ENCODE data around the gene NCOR1.
"Not testable (repeated sequence)": the region's sequence is repeated elsewhere in the genome, so short reads cannot be mapped to it uniquely, and the experiment has no call there.

NCOR1 gene

GRCh38 chr17:16215002-16215272, 397 bp downstream of the NCOR1 start:
- no peak for DNase-seq (ENCODE audit: low read depth)

- DNase-seq (ENCODE audit: low read depth) = no peak
Measured at GRCh38 chr17:16214190-16215001, 938 bp downstream of the NCOR1 start.

- DNase-seq (ENCODE audit: low read depth) = no peak
Measured at GRCh38 chr17:16212793-16213192, 2.5 kb downstream of the NCOR1 start.

DNA sequence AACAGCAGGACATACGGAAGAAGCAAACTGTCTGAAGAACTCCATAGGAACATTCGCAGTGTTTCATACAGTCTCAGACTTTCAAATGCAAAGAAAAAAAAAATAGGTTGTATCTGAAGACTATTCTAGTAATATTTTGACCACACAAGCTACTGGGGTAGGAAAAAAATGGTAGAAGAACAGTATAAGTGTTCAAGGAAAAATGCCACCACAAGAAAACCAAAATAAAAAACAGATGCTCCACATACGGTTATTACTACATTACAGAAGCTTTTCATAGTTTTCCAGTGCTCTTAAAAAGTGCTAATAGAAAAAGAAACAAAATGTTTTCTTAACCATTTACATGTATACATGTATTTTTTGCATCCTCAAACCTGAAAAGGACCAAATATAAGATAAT, 3.7 kb downstream of the NCOR1 start:
- no peak for DNase-seq (ENCODE audit: low read depth)

GRCh38 chr17:16204763-16205162, 10.6 kb downstream of the NCOR1 start:
- not testable (repeated sequence) for DNase-seq (ENCODE audit: low read depth)

GRCh38 chr17:16202554-16203500, 12.5 kb downstream of the NCOR1 start:
- DNase-seq (ENCODE audit: low read depth) = not testable (repeated sequence)

- DNase-seq (ENCODE audit: low read depth) = not testable (repeated sequence)
Measured at GRCh38 chr17:16201693-16202131, 13.6 kb downstream of the NCOR1 start.

DNA sequence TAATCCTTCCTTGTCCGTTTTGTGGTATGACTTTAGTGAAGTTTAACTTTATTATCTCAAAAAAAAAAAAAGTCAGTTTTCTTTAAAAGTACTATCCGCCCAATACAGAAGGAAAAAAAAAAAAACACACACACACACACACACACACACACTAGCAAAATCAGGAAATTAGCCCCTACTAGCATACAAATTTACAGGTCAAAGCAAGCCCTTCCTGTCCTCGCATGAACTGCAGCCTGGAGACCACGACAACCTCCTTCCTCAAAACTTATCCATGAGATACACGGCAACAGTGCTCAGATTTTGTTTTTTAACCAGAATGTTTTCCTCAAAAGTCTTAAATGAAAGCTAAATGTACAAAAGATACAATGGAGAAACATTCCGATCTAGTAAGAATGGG, 16.2 kb downstream of the NCOR1 start:
- no peak for DNase-seq (ENCODE audit: low read depth)

DNA sequence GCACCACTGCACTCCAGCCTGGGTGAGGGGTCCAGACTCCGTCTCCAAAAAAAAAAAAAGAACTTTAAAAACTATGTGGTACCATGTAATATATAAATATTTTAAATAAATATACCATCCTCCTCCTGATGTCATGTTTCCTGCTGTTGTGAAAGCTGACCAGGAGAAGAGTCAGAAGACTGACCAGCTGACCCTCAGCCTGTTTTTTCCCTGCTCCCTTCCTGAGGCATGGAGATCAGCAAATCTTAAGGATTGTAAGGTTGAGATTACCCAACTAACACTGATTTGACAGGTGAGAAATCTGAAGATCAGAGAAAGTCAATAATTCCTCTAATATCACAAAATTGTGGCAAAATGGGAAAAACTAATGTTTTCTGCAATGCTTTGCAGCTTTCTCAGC, 18.1 kb downstream of the NCOR1 start:
- DNase-seq (ENCODE audit: low read depth) = no peak

DNA sequence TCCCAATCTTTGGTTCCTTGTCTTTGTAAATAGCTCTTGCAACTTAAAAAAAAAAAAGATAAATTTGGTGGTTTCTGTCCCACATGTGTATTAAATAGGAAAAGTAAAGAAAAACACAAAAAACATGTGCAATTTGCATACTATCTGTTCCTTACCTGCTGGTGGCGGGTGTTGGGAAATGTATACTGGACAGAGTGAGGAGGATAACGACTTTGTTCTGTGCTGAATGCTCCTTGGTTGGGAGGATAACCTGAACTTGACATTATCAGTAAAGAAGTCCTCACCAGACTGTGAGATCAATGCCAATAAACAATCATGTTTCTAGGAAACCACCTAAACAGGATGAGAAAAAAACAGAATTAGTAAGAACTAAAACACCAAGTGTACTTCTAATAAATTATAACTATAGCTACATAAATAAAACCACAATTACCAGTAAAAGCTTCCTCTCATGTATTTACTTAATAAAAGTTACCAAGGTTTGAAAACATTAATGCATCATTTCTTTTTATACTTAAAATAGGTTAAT, 21.0 kb downstream of the NCOR1 start:
- not testable (repeated sequence) for DNase-seq (ENCODE audit: low read depth)

DNA sequence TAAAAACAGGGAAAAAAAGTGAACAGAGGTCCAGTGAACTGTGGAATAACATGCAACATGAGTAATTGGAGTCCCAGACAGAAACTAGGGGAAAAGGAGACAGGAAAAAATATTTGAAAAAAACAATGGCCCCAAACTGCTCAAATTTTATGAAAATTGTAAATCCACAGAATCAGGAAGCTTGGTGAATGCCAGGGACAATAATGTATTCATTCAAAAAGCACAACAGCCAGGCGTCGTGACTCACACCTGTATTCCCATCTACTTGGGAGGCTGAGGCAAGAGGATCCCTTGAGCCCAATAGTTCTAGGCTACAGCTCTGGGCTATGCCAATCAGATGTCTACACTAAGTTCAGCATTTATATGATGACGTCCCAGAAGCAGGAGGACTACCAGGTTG, 23.7 kb downstream of the NCOR1 start:
- DNase-seq (ENCODE audit: low read depth) = no peak

- DNase-seq (ENCODE audit: low read depth) = no peak
Measured at GRCh38 chr17:16190703-16191360, 24.5 kb downstream of the NCOR1 start.

DNA sequence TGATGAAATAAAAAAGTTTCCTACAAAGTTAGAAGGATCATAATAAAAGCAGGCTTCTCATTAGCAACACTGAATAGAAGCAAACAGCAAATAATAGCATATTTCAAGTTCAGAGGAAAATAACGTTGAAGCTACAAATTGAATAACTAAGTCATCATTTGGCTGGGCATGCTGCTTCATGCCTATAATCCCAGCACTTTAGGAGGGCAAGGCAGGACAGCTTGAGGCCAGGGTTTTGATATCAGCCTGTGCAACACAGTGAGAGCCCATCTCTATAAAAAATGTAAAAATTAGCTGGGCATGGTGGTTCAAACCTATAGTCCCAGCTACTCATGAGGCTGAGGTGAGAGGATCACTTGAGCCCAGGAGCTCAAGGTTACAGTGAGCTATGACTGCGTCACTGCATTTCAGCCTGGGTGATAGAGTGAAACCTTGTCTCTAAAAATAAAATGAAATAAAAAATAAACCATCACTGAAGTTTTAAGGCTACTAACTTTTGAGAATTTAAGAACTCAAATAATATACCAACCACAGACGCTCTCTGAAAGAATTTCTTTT, 25.5 kb downstream of the NCOR1 start:
- DNase-seq (ENCODE audit: low read depth) = no peak

DNA sequence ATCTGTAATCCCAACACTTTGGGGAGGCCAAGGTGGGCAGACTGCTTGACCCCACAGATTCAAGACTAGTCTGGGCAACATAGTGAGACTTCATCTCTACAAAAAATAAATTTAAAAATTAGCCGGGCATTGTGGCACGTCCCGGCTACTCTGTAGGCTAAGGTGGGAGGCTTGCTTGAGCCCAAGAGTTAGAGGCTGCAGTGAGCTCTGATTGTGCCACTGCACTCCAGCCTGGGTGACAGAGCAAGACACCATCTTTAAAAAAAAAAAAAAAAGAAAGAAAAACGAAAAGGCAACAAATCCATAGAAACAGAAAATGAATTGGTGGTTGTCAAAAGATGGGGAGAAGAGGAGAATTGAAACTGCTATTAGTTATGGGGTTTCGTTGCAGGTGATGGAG, 27.7 kb downstream of the NCOR1 start:
- no peak for DNase-seq (ENCODE audit: low read depth)

GRCh38 chr17:16181581-16181980, 33.8 kb downstream of the NCOR1 start:
- no peak for DNase-seq (ENCODE audit: low read depth)

DNA sequence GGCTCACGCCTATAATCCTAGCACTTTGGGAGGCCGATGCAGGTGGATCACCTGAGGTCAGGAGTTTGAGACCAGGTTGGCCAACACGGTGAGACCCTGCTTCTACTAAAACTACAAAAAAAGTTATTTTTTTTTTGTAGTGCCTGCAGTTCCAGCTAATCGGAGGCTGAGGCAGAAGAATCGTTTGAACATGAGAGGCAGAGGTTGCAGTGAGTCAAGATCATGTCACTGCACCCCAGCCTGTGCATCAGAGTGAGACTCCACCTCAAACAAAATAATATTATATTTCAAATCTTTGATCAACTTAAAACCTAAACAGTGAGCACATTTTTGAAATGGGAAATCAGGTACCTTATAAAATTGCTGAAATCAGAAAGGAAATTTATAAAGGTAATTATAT, 36.5 kb downstream of the NCOR1 start:
- no peak for DNase-seq (ENCODE audit: low read depth)

- no peak for DNase-seq (ENCODE audit: low read depth)
Measured at GRCh38 chr17:16171613-16172012, 43.7 kb downstream of the NCOR1 start.

GRCh38 chr17:16166766-16167165, 48.6 kb downstream of the NCOR1 start:
- DNase-seq (ENCODE audit: low read depth) = not testable (repeated sequence)

DNA sequence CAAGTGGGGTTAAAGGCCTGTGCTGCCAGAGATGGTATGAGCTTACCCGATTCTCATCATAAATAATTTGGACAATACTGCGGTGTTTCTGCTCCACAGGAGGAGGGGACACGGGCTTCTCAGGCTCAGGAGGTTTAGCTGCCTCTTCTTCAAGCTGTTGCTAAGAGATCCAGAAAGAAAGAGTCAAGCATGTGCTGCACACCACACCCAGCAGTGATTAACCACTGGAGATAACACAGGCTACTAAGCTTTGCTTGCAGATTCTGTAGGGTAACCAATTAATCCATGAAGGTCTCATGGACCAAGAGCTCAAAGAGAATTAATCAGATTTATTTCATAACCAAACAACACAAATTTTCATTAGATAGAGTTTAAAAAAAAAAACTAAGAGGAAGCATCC, 56.6 kb downstream of the NCOR1 start:
- DNase-seq (ENCODE audit: low read depth) = no peak

DNA sequence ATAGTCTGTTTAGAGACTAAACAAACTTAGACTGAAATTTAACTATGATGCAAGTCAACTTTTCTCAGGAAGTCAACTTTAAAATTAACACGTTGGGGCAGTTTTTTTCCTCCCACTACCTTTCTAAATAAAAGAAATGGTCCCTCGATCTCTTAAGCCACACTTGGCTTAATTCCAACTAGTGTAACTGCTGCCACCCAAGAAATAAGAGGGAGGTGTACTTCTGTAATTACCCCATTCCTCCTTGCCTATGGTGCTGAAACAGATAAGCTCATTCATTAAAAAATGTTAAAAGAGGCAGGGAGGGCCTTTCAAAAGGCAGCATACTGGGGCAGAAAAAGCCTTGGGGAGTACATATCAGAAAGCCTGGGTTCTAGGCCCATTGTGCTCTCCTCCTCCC, 59.8 kb downstream of the NCOR1 start:
- no peak for DNase-seq (ENCODE audit: low read depth)

DNA sequence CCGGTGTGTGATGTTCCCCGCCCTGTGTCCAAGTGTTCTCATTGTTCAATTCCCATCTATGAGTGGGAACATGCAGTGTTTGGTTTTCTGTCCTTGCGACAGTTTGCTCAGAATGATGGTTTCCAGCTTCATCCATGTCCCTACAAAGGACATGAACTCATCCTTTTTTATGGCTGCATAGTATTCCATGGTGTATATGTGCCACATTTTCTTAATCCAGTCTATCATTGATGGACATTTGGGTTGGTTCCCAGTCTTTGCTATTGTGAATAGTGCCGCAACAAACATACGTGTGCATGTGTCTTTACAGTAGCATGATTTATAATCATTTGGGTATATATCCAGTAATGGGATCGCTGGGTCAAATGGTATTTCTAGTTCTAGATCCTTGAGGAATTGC, 63.0 kb downstream of the NCOR1 start:
- not testable (repeated sequence) for DNase-seq (ENCODE audit: low read depth)

DNA sequence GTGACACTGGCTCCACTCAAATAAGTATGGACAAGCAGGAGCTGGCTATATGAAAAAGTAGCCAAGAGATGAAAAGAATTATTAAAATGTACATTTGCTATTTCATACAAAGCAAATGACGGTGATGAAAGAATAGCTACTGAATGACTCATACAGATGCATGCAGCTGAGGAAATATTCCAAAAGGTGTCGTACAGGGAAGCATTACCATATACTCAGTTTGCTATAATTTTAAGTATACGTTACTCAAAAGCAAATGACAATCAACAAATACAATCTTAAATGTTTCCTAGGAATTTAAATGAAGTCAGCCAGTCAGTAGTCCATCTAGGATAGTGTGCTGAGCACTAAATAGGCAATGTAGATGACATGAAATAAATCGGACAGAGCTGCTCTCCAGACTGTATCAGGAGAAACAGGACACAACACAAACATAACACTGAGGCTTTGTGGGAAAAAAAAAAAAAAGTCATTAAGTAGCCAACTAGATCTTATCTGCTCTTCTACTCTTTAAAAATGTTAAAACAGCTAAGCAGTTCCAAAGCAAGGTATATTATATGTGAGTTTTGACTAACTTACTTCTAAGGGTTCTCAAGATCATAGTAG, 65.0 kb downstream of the NCOR1 start:
- DNase-seq (ENCODE audit: low read depth) = no peak

All from stimulated activated CD8-positive, alpha-beta memory T cell treated with anti-CD3 and anti-CD28 coated beads, Interleukin-12 subunit alpha, Interleukin-12 subunit beta, amount 100 ng/mL, for 1 hour (primary cell).